HUES48 (cell line): ENCODE measurements around the gene RPL35A.
"Not testable (repeated sequence)": the region's sequence is repeated elsewhere in the genome, so short reads cannot be mapped to it uniquely, and the experiment has no call there.

ENCODE experiments used
- H3K27ac ChIP-seq: one replicate; pipeline ENCODE4 v1.7.0; 2013; ENCODE audit warnings: low read depth, low read length, inconsistent platforms
- H3K27me3 ChIP-seq: 2 replicates; pipeline ENCODE4 v1.6.1; 2013; ENCODE audit warnings: mild to moderate bottlenecking, low read length; ENCODE audit not compliant: control insufficient read depth, insufficient read depth
- H3K36me3 ChIP-seq: 2 replicates; pipeline ENCODE4 v1.6.1; 2013; ENCODE audit warnings: low read length; ENCODE audit not compliant: control insufficient read depth, insufficient read depth
- H3K4me1 ChIP-seq: 2 replicates; pipeline ENCODE4 v1.6.1; 2013; ENCODE audit warnings: mild to moderate bottlenecking, low read length; ENCODE audit not compliant: control insufficient read depth, insufficient read depth
- H3K4me3 ChIP-seq: 2 replicates; pipeline ENCODE4 v1.5.1; 2013; ENCODE audit warnings: mild to moderate bottlenecking, low read depth, low read length
- H3K9ac ChIP-seq: 2 replicates; pipeline ENCODE4 v1.6.1; 2013; ENCODE audit warnings: mild to moderate bottlenecking, low read depth, low read length, moderate library complexity
- H3K9me3 ChIP-seq: 2 replicates; pipeline ENCODE4 v1.6.1; 2013; ENCODE audit warnings: low read length; ENCODE audit not compliant: control insufficient read depth, insufficient read depth

RPL35A gene

DNA sequence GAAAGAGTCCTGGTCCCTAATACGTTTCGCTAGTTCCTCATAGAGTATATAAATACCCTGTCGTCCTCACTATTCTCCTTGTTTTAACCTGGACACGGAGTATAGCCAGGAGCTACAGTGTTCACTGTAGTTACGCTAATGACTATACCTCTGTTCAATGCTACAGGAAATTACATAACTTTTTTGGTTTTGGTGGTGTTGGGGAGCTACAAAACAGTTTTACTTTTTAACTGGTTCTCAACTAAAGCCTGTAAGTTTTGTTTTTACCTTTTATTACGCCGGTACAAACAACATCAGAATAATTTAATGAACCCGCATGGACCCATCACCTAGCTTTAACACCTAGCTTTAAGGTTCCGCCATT is 11.6 kb downstream of the RPL35A start:
- H3K4me3 ChIP-seq, result no peak overlapping the region
- peaks cover 4% of the 10 kb centered on the region; the same call in 1 of the 2 replicates for H3K27me3 ChIP-seq
- peaks cover under 1% of the 10 kb centered on the region for H3K36me3 ChIP-seq
- H3K27ac ChIP-seq, result no peak overlapping the region
- peaks cover 16% of the 10 kb centered on the region; the same call in 1 of the 2 replicates for H3K4me1 ChIP-seq
- no peak overlapping the region for H3K9ac ChIP-seq
- no peaks in the 10 kb centered on the region for H3K9me3 ChIP-seq

DNA sequence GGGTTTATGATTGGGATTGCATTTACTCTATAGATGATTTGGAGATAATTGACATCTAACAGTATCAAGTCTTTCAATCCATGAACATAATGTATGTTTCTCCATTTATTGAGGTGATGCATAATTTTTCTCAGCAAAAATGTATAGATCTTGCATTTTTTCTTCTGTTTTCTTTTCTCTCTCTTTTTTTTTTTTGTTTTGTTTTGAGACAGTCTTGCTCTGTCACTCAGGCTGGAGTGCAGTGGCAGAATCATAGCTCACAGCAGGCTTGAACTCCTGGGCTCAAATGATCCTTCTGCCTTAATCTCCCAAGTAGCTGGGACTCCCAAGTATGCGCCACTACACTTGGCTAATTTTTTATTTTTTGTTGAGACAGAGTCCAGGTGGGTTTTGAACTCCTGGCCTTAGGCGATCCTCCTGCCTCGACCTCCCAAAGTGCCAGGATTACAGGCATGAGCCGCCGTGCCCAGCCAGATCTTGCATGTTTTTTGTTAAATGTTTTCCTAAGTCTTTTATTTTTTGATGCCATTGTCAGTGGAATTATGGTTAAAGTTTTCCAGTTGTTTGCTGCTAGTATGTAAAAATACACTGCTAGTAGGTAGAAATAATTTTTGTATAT is 13.1 kb downstream of the RPL35A start:
- no peaks in the 10 kb centered on the region for H3K36me3 ChIP-seq
- H3K9me3 ChIP-seq, result peaks cover 4% of the 10 kb centered on the region; the same call in 1 of the 2 replicates
- peaks cover 16% of the 10 kb centered on the region; the same call in 1 of the 2 replicates for H3K4me1 ChIP-seq
- H3K9ac ChIP-seq, result no peak overlapping the region
- H3K27ac ChIP-seq, result no peak overlapping the region
- H3K27me3 ChIP-seq, result peaks cover 4% of the 10 kb centered on the region; the same call in 1 of the 2 replicates
- H3K4me3 ChIP-seq, result no peak overlapping the region

DNA sequence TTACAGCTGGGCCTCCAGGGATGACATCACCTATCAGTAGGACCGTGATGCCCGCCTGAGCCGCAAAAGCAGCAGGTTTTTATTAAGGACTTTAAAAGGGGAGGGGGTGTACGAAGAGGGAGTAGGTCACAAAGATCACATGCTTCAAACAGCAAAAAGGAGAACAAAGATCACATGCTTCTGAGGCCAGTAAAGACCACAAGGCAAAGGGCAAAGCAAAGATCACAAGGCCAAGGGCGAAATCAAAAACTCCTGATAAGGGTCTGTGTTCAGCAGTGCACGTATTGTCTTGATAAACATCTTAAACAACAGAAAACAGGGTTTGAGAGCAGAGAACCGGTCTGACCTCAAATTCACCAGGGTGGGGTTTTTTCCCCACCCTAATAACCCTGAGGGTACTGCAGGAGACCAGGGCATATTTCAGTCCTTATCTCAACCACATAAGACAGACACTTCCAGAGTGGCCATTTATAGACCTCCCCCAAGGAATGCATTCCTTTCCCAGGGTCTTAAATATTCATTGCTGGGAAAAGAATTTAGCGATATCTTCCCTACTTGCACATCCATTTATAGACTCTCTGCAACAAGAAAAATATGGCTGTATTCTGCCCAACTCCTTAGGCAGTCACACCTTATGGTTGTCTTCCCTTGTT is 17.5 kb downstream of the RPL35A start:
- H3K4me3 ChIP-seq, H3K4me1 ChIP-seq: not testable (repeated sequence)

DNA sequence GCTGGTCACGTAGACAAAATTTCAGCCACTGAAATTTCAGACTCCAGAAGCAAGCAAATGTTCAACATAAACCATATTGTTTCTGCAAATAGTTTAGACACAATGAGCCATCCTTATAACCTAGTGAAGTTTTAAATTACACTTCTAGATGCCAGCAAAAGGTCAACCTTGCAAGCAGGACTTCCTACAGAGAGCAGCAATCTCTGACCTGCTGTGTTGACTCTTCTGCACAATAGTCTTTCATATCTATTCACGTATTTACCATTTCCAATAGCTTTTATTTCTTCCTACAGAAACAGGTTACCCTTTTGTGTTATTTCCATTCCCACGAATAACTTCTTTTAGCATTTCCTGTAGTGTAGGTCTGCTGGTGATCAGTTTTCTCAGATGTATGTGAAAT is 20.6 kb downstream of the RPL35A start:
- peaks cover 4% of the 10 kb centered on the region; the same call in 1 of the 2 replicates for H3K9me3 ChIP-seq
- 0 out of 2 replicates have a peak, but pooled peaks cover 3% of the 10 kb centered on the region for H3K4me1 ChIP-seq
- H3K27me3 ChIP-seq, result no peaks in the 10 kb centered on the region
- H3K27ac ChIP-seq, result no peak overlapping the region
- no peak overlapping the region for H3K4me3 ChIP-seq
- no peak overlapping the region for H3K9ac ChIP-seq
- no peaks in the 10 kb centered on the region for H3K36me3 ChIP-seq

More for the DNA sequence above, 17.5 kb downstream of the RPL35A start:
- H3K9ac ChIP-seq, H3K27ac ChIP-seq, H3K27me3 ChIP-seq, H3K36me3 ChIP-seq, H3K9me3 ChIP-seq: not testable (repeated sequence)

DNA sequence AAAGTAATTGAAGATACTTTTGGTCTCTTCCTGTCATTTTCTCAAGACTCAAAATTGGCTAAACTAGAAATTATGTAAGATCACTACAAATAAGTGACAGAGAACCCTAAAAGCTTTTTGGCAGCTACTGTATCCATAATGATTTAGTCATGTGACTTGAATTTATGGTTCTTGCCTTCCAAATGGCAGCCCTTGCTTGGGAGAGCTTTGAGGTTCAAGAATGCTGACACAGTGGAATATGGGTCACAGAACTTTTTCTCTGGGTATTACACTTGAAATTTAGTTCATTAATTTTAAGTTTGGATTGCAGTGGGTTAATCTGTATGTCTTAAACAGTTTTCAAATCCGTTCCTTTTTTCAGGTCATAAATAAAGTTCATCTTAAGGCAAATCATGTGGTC is 24.0 kb downstream of the RPL35A start:
- no peak overlapping the region for H3K9ac ChIP-seq
- 0 out of 2 replicates have a peak, but pooled peaks cover 3% of the 10 kb centered on the region for H3K4me1 ChIP-seq
- no peak overlapping the region for H3K27ac ChIP-seq
- H3K27me3 ChIP-seq, result no peaks in the 10 kb centered on the region
- H3K36me3 ChIP-seq, result no peaks in the 10 kb centered on the region
- H3K4me3 ChIP-seq, result no peak overlapping the region
- no peaks in the 10 kb centered on the region for H3K9me3 ChIP-seq

DNA sequence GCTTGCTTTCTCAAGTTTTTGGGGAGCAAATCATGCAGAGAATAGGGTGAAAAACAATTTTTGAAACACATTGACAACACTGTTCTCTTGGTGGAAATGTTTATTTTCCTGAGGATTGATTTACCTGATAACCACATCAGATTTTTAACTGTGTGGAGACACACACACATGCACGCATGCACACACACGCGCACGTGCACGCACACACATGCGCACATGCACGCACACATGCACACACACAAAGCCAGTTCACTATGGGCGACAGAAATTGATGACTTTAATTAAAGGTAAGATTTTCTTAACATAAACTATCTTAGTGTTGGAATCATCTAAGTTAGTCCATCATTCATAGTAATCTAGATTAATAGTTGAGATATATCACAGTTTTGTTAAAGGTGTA is 25.3 kb downstream of the RPL35A start:
- Histone ChIP-seq H3K4me1 (0 out of 2 replicates have a peak, but pooled peaks cover 3% of the 10 kb centered on the region), H3K9me3 (no peaks in the 10 kb centered on the region), H3K4me3 (no peak overlapping the region), H3K27ac (no peak overlapping the region), H3K27me3 (no peaks in the 10 kb centered on the region), H3K9ac (no peak overlapping the region), H3K36me3 (no peaks in the 10 kb centered on the region)

DNA sequence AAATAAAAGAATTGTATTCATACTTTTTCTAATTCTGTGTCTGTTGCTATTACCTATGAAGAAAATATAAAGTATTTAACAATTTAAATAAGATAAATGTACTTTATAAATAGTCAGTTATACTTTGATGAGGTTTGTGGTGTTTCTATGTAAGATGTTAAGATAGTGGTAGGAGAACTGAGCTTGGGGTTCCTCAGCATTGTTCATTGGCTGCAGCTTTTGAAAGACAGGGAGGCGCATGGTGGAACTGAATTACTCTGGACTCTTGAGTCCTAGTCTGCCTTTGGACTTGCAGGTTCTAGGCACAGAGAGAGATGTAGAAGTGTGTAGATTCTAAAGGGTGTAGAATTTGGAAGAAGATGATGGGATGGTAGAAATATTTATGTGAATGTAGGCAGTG is 33.1 kb downstream of the RPL35A start:
- Histone ChIP-seq H3K27me3 (no peaks in the 10 kb centered on the region), H3K9ac (no peak overlapping the region), H3K4me1 (no peaks in the 10 kb centered on the region), H3K9me3 (no peaks in the 10 kb centered on the region), H3K36me3 (no peaks in the 10 kb centered on the region), H3K4me3 (no peak overlapping the region), H3K27ac (no peak overlapping the region)

DNA sequence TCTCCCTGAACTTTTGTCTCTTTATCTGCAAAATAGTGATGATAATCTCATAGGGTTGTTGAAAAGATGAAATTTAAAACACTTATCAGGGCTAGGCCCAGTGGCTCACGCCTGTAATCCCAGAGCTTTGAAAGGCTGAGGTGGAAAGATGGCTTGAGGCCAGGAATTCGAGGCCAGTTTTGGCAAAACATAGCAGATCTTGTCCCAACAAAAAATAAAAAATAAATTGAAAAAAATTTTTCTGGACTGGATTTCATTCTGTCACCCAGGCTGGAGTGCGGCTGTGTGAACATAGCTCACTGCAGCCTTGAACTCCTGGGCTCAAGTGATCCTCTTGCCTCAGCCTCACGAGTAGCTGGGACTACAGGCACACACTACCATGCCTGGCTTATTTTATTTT is 39.7 kb downstream of the RPL35A start:
- Histone ChIP-seq H3K9ac (no peak overlapping the region), H3K4me1 (peaks cover 6% of the 10 kb centered on the region), H3K4me3 (no peak overlapping the region), H3K36me3 (no peaks in the 10 kb centered on the region), H3K27me3 (no peaks in the 10 kb centered on the region), H3K27ac (no peak overlapping the region), H3K9me3 (no peaks in the 10 kb centered on the region)

DNA sequence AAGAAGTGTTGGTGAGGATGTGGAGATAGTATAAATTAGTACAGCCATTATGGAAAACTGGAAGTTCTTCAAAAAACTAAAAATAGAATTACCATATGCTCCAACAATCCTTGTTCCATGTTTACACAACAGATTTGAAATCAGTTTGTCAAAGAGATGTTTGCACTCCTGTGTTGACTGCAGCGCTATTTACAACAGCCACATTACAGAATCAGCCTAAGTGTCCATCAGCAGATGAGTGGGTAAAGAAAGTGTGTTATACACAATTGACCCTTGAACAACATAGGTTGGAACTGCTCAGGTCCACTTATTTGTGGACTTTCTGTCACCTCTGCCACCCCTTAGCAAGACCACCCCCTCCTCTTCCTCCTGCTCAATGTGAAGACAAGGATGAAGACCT is 44.7 kb downstream of the RPL35A start:
- H3K27me3 ChIP-seq, result no peaks in the 10 kb centered on the region
- no peak overlapping the region for H3K9ac ChIP-seq
- H3K36me3 ChIP-seq, result no peaks in the 10 kb centered on the region
- H3K4me3 ChIP-seq, result no peak overlapping the region
- H3K4me1 ChIP-seq, result peaks cover 7% of the 10 kb centered on the region
- H3K9me3 ChIP-seq, result no peaks in the 10 kb centered on the region
- no peak overlapping the region for H3K27ac ChIP-seq

DNA sequence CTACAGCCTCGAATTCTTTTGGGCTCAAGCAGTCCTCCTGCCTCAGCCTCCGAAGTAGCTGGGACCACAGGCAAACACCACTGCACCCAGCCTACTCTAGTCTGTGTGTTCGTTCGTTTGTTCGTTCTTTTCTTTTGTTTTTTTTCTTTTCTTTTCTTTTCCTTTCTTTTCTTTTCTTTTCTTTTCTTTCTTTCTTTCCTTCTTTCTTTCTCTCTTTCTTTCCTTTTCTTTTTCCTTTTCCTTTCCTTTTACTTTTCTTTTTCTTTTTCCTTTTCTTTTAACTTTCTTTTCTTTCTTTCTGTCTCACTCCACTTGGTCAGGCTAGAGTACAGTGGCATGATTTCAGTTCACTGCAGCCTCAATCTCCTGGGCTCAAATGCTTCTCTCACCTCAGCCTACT is 46.9 kb downstream of the RPL35A start:
- H3K4me1 ChIP-seq, result peaks cover 7% of the 10 kb centered on the region
- H3K27ac ChIP-seq, result no peak overlapping the region
- no peaks in the 10 kb centered on the region for H3K9me3 ChIP-seq
- H3K9ac ChIP-seq, result no peak overlapping the region
- H3K4me3 ChIP-seq, result no peak overlapping the region
- no peaks in the 10 kb centered on the region for H3K27me3 ChIP-seq
- H3K36me3 ChIP-seq, result no peaks in the 10 kb centered on the region

DNA sequence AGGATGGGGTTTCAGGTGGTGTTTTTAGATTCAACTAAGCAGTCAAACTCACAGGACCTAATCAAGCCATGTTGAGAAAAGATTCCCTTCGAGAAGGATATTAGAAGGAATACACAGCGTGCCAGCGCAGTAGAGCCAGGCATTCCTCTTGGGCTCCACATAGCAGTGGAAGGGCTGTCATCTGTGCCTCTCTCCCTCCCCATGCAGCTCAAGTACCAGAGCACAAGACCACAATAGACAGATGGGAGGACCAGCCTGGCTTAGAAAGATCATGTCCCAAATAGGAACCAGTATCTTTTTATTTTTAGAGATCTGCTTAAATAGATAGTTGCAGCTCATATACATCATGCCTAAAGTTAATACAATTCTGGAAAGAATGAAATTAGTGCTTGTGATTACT is 47.9 kb downstream of the RPL35A start:
- H3K9me3 ChIP-seq, result no peaks in the 10 kb centered on the region
- H3K4me1 ChIP-seq, result peaks cover 7% of the 10 kb centered on the region
- H3K9ac ChIP-seq, result no peak overlapping the region
- H3K27me3 ChIP-seq, result no peaks in the 10 kb centered on the region
- no peak overlapping the region for H3K27ac ChIP-seq
- H3K36me3 ChIP-seq, result no peaks in the 10 kb centered on the region
- H3K4me3 ChIP-seq, result no peak overlapping the region
